Right lobe of liver (tissue), 4 donors: Measurements from ENCODE around the gene PRSS38.

Experiments
- POLR2A ChIP-seq: fragments of 450-650 bp; IDR thresholded peaks from one replicate; pipeline ENCODE4 v1.6.1; 2017; ENCODE audit warnings: antibody characterized with exemption, mild to moderate bottlenecking
- TF ChIP-seq, protein P1 (sequence below), 4 donors: fragments of 200-600 bp in 3 of 4; fragments of 450-650 bp in 1 of 4; IDR thresholded peaks; one replicate each; pipeline versions ENCODE4 v1.5.1 to v1.8.0; 2016 to 2022; ENCODE audit warnings: antibody characterized with exemption in 4 of 4, mild to moderate bottlenecking in 2 of 4
- donor health status: DM: no; HTN: no; CAD: no.
- donor health status: DM: no; HTN: no; CAD: no.
- donor health status: DM: no; HTN: yes; CAD: no.

DNA sequence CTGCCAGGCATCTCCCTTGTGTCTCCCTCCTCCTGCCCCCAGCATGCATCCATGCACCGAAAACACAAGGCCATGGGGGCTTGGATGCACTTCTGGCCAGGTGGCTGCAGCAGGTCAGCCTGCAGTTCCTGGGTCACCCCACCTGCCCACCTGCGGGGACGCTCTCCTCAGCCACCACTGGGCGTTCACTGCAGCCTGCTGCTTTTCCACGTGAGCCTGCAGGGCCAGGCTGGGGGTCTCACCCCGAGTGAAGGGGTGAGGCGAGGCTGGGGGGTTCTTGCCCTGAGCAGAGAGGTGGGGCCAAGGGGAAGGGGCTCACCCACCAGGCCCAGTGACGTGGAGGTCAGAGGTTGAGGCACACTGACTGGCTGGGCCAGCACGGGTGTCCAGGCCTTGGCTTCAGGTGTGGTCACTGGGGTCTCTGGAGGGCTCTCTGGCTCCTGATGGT, 67.6 kb downstream of the PRSS38 start:
- TF ChIP-seq, protein P1, sequence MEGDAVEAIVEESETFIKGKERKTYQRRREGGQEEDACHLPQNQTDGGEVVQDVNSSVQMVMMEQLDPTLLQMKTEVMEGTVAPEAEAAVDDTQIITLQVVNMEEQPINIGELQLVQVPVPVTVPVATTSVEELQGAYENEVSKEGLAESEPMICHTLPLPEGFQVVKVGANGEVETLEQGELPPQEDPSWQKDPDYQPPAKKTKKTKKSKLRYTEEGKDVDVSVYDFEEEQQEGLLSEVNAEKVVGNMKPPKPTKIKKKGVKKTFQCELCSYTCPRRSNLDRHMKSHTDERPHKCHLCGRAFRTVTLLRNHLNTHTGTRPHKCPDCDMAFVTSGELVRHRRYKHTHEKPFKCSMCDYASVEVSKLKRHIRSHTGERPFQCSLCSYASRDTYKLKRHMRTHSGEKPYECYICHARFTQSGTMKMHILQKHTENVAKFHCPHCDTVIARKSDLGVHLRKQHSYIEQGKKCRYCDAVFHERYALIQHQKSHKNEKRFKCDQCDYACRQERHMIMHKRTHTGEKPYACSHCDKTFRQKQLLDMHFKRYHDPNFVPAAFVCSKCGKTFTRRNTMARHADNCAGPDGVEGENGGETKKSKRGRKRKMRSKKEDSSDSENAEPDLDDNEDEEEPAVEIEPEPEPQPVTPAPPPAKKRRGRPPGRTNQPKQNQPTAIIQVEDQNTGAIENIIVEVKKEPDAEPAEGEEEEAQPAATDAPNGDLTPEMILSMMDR (IDR thresholded peaks at IDR 0.05) = no peak
- no peak for TF ChIP-seq POLR2A
